A673 (cell line): ENCODE results near the gene ZC3H18. TPM values are rescaled to one million over a fixed set of nuclear protein-coding genes. Genes with fewer than 3 reads are reported as not detected.

Experiments used
- BruUV-seq: library from RNA; stranded (reverse); fragments of 400-500 nt; replicated peaks from 2 replicates; lab custom pipeline; 2021; lab: Mats Ljungman, UMichigan
- CTCF ChIA-PET: fragments of 300-600 bp; sonication (Branson Sonifier 250); formaldehyde crosslinking; loops from one replicate; lab custom pipeline; 2022; ENCODE audit warnings: antibody characterized with exemption; lab: Charles Lee
- POLR2A ChIA-PET: fragments of 300-600 bp; sonication (Branson Sonifier 250); formaldehyde crosslinking; loops from one replicate; lab custom pipeline; 2022; ENCODE audit warnings: antibody characterized with exemption; ENCODE audit not compliant: low non-redundant PET; lab: Charles Lee
- DNase-seq: peaks from one replicate; pipeline ENCODE4 v3.0.0-alpha.2; 2015; ENCODE audit warnings: low spot score
- H3K27ac ChIP-seq: fragments of 200-600 bp; sonication (generic); 2 replicates; pipeline ENCODE4 v1.5.1; 2016; ENCODE audit warnings: mixed run types, low read depth, mild to moderate bottlenecking, mixed read lengths, antibody characterized with exemption, low read length; ENCODE audit not compliant: poor library complexity, severe bottlenecking
- H3K27me3 ChIP-seq: fragments of 200-600 bp; sonication (generic); replicated peaks from 2 replicates; pipeline ENCODE4 v1.6.1; 2017; ENCODE audit warnings: mixed run types, low read depth, mild to moderate bottlenecking, mixed read lengths, antibody characterized with exemption, low read length; ENCODE audit not compliant: insufficient read depth, poor library complexity
- H3K36me3 ChIP-seq: fragments of 200-600 bp; sonication (generic); 2 replicates; pipeline ENCODE4 v1.6.1; 2016; ENCODE audit warnings: mixed run types, mild to moderate bottlenecking, mixed read lengths, antibody characterized with exemption, low read length; ENCODE audit not compliant: insufficient read depth, poor library complexity, severe bottlenecking
- H3K4me1 ChIP-seq: fragments of 200-600 bp; sonication (generic); 2 replicates; pipeline ENCODE4 v1.6.1; 2017; ENCODE audit warnings: mixed run types, mild to moderate bottlenecking, mixed read lengths, antibody characterized with exemption, low read length; ENCODE audit not compliant: insufficient read depth, poor library complexity, severe bottlenecking
- H3K4me3 ChIP-seq: fragments of 200-600 bp; sonication (generic); 2 replicates; pipeline ENCODE4 v1.5.1; 2016; ENCODE audit warnings: low read depth, mixed run types, mild to moderate bottlenecking, mixed read lengths, low read length; ENCODE audit not compliant: poor library complexity, severe bottlenecking
- H3K9me3 ChIP-seq: fragments of 200-600 bp; sonication (generic); 2 replicates; pipeline ENCODE4 v1.6.1; 2016; ENCODE audit warnings: mixed run types, low read depth, mild to moderate bottlenecking, mixed read lengths, antibody characterized with exemption, low read length; ENCODE audit not compliant: poor library complexity, severe bottlenecking
- CTCF ChIP-seq: fragments of 300-800, 200-600 bp; sonication (generic); conservative IDR thresholded peaks from 2 replicates; pipeline ENCODE4 v1.5.1; 2017; ENCODE audit warnings: low read depth, mild to moderate bottlenecking, antibody characterized with exemption, low read length, moderate library complexity, mixed read lengths
- EZH2 ChIP-seq: fragments of 200-600 bp; sonication (generic); IDR thresholded peaks from 2 replicates; pipeline ENCODE4 v1.6.1; 2017; ENCODE audit warnings: borderline replicate concordance, low read depth, mild to moderate bottlenecking, mixed read lengths, antibody characterized with exemption, low read length; ENCODE audit not compliant: poor library complexity, severe bottlenecking
- intact Hi-C: fragments of 100-400 bp; cut with micrococcal nuclease; formaldehyde crosslinking; loops from one replicate; pipeline ENCODE4 v1.10.0; 2022; ENCODE audit not compliant: unreplicated experiment
- total RNA-seq: library from RNA; stranded (reverse); gene quantifications from 2 replicates; pipeline ENCODE4 v1.2.3, GENCODE V29; 2021

ZC3H18 gene
- total RNA-seq, 1 experiment from 2014 or later: 83.4 TPM

- no peak overlapping the region for H3K4me3 ChIP-seq
- no peaks in the 10 kb centered on the region for H3K4me1 ChIP-seq
- POLR2A ChIA-PET: no interaction called here
- no TSS peak for BruUV-seq
- intact Hi-C loops: no loop called here
- no peak for DNase-seq
- no peaks in the 10 kb centered on the region for H3K9me3 ChIP-seq
- CTCF ChIA-PET: no interaction called here
- TF ChIP-seq EZH2 (no peak), CTCF (no peak)
- peaks cover 28% of the 10 kb centered on the region for H3K36me3 ChIP-seq
- H3K27me3 ChIP-seq: no peaks in the 10 kb centered on the region
- H3K27ac ChIP-seq: no peak overlapping the region
Measured at GRCh38 chr16:88588148-88588547, 17.9 kb downstream of the ZC3H18 start.

DNA sequence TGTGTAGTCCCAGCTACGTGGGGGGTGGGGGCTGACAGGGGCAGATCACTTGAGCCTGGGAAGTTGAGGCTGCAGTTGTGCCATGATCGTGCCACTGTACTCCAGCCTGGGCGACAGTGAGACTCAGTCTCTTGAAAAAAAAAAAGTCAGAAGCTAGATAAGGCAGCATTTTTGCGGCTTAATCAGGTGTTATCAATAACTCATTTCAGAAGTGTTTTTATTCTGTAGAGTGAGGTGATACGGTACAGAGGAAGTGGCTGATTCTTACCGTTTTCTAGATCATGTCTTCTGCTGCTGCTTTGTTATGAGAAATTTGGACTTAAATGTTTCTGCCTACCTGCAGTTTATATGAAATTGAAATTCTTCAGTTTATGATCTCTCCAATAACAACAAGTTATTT, 18.6 kb downstream of the ZC3H18 start:
- Histone ChIP-seq H3K27me3 (no peaks in the 10 kb centered on the region), H3K27ac (no peak overlapping the region), H3K36me3 (peaks cover 28% of the 10 kb centered on the region), H3K9me3 (no peaks in the 10 kb centered on the region), H3K4me3 (no peak overlapping the region), H3K4me1 (no peaks in the 10 kb centered on the region)
- ChIA-PET CTCF (no interaction called here), POLR2A (no interaction called here)
- intact Hi-C loops: no loop called here
- no peak for DNase-seq
- BruUV-seq: no TSS peak
- TF ChIP-seq EZH2: no peak
- TF ChIP-seq CTCF: no peak

DNA sequence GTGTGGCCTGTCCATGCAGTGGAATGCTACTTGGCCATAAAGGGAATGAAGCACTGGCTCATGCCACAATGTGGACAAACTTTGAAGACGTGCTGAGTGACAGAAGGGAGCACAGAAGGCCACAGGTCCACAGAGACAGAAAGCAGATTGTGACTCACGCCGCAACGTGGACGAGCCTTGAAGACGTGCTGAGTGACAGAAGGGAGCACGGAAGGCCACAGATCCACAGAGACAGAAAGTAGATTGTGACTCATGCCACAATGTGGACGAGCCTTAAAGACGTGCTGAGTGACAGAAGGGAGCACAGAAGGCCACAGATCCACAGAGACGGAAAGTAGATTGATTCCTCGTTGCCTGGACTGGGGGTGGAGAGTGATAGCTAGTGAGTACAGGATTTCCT, 19.2 kb downstream of the ZC3H18 start:
- ChIA-PET CTCF (no interaction called here), POLR2A (no interaction called here)
- intact Hi-C loops: no loop called here
- Histone ChIP-seq H3K27ac (no peak overlapping the region), H3K4me1 (no peaks in the 10 kb centered on the region), H3K9me3 (no peaks in the 10 kb centered on the region), H3K36me3 (peaks cover 28% of the 10 kb centered on the region), H3K27me3 (no peaks in the 10 kb centered on the region), H3K4me3 (no peak overlapping the region)
- DNase-seq: no peak
- TF ChIP-seq CTCF: no peak
- TF ChIP-seq EZH2: no peak
- BruUV-seq: no TSS peak
